Measurements from ENCODE around the gene KIAA1217.

DNA sequence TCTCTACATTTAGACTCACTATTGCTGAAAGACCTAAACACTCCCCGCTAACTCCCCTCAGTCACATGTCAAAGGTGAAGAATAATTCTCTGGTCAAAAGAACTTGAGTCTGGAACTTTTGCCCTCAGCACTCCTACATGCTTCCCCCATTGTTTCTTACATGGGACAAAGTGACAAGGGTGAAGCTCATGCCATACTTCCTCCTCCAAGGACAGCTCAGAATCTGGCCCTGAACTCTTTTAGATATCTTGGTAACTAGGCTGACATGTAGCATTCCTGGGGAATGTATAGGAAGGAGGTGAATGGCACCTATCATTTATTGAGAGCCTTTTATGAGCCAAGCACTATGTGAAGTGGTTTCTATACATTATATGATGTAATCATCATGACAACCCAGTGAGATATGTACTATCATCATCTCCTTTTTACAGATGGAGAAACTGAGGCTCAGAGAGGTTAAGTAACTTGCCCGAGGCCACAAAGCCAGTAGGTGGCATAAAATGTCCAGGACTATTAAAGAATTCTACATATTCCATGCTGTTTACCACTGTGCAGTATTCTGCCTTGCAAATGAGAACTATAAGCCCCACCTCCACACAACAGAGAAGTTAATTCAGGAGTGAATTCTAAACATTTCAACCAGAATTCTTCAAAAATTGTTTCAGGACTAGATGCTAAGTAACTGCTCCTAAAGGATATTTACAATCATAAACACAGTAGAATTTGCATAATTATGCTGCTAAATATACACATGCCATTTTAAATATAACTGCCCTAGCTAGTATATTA lies 268.2 kb downstream of the KIAA1217 start:
- TF ChIP-seq, protein P1, sequence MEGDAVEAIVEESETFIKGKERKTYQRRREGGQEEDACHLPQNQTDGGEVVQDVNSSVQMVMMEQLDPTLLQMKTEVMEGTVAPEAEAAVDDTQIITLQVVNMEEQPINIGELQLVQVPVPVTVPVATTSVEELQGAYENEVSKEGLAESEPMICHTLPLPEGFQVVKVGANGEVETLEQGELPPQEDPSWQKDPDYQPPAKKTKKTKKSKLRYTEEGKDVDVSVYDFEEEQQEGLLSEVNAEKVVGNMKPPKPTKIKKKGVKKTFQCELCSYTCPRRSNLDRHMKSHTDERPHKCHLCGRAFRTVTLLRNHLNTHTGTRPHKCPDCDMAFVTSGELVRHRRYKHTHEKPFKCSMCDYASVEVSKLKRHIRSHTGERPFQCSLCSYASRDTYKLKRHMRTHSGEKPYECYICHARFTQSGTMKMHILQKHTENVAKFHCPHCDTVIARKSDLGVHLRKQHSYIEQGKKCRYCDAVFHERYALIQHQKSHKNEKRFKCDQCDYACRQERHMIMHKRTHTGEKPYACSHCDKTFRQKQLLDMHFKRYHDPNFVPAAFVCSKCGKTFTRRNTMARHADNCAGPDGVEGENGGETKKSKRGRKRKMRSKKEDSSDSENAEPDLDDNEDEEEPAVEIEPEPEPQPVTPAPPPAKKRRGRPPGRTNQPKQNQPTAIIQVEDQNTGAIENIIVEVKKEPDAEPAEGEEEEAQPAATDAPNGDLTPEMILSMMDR (conservative IDR thresholded peaks at IDR 0.05) = no peak
- TF ChIP-seq ZFX (IDR thresholded peaks at IDR 0.05) = no peak
